Choroid plexus epithelial cell (primary cell): ENCODE results near the gene LEKR1.
"Not testable (repeated sequence)": the region's sequence is repeated elsewhere in the genome, so short reads cannot be mapped to it uniquely, and the experiment has no call there.

Source experiments
- DNase-seq: peaks from one replicate; pipeline ENCODE4 v3.0.0-alpha.2; 2010; ENCODE audit warnings: low read depth
- H3K4me3 ChIP-seq: 2 replicates; pipeline ENCODE4 v1.5.1; 2011; ENCODE audit warnings: low read depth, mild to moderate bottlenecking, control low read depth, low read length, moderate library complexity
- TF ChIP-seq, protein P1 (sequence below): conservative IDR thresholded peaks from 2 replicates; pipeline ENCODE4 v1.5.1; 2011; ENCODE audit warnings: low read depth, mild to moderate bottlenecking, control low read depth, inconsistent platforms, low read length, moderate library complexity

LEKR1 gene

DNA sequence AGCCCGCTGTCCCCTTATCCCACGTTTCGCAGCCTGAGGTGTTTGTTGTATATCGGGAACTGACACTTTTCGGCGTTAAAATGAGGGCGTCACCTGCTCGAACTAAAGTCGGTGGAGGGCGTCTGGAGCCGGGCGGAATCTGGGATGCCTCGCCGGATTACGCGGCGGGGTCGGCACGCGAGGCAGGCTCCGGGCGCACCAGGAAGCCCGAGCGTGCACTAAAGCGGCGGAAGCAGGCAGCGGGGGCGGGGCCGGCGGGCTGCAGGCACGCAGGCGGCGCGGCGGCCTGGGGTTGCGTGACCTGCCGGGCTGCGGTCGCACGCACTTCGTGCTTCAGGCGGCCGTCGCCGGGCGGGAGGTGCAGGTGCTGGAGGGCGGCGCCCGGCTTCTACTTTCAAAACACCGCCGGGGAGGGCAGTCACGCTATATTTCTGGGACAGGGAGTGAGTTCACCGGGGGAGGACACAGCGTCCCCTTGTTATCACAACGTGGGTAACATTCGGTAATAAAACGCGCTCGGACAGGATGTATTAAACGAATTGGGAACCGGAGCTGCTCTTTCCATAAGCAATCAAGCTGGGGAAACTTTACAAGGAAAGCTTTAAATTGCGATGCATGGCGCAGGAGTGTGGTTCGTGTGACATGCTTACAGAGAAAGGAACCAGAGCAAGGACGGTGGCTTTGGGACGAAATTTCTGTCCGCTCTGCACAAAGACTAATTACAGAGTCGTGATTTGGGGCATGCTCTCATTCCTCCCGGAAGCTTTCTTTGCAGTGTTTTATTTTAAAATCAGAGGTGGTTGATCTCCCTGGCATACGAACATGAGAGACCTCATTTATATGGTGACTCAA is 9.1 kb upstream of the LEKR1 start:
- H3K4me3 ChIP-seq, result peak overlapping the region; percentile 62
- peak; percentile 60 for DNase-seq
- TF ChIP-seq, protein P1, sequence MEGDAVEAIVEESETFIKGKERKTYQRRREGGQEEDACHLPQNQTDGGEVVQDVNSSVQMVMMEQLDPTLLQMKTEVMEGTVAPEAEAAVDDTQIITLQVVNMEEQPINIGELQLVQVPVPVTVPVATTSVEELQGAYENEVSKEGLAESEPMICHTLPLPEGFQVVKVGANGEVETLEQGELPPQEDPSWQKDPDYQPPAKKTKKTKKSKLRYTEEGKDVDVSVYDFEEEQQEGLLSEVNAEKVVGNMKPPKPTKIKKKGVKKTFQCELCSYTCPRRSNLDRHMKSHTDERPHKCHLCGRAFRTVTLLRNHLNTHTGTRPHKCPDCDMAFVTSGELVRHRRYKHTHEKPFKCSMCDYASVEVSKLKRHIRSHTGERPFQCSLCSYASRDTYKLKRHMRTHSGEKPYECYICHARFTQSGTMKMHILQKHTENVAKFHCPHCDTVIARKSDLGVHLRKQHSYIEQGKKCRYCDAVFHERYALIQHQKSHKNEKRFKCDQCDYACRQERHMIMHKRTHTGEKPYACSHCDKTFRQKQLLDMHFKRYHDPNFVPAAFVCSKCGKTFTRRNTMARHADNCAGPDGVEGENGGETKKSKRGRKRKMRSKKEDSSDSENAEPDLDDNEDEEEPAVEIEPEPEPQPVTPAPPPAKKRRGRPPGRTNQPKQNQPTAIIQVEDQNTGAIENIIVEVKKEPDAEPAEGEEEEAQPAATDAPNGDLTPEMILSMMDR, result no peak

DNA sequence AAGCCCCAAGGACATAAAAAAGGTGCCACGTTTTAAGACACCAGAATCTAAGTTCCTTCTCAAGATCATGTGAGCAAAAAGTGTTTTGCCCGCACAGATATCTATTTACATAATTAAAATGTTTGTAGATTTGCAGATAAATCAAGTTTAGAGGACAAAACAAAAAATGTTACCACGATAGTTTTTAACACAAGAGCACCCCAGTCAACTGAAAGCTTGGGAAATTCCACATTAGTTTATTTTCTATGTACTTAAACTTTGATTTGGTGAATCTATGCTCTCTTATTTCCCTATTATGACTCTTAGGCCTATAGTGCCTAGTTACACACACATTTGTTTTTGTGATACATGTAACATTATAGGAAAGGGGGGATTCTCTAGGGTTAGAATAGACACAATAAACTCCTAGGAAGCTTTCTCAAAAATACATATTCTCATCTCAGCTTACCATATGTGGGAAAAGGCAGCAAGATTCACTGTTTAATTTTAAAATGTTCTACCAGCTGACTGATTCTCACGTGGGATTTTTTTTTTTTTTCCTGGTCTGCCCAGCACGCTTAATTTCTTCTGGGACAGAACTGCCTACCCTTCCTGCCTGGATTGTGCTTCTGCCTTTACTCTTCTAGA is 8.4 kb upstream of the LEKR1 start:
- TF ChIP-seq, protein P1, result no peak
- no peak for DNase-seq

DNA sequence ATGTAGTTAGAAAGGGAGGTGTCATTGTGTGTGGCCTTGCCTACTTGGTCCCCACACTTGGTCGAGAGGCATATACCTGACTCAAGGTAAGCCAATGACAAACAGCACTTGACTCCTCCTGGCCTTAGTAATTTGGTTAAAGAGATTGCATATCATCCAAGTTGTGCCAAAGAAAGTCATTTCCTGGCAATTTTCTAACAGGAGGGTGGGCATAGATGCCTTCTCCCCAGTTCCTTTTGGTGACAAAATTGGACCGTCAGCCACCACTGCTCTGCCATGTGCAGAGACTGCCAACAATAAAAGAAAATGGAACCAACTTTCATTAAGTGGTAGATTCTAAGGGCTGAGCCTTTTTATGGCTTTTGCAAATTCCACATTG is 7.9 kb upstream of the LEKR1 start:
- no peak overlapping the region for H3K4me3 ChIP-seq
- TF ChIP-seq, protein P1, result no peak
- DNase-seq, result no peak

More for the DNA sequence above, 8.4 kb upstream of the LEKR1 start:
- H3K4me3 ChIP-seq, result no peak overlapping the region

DNA sequence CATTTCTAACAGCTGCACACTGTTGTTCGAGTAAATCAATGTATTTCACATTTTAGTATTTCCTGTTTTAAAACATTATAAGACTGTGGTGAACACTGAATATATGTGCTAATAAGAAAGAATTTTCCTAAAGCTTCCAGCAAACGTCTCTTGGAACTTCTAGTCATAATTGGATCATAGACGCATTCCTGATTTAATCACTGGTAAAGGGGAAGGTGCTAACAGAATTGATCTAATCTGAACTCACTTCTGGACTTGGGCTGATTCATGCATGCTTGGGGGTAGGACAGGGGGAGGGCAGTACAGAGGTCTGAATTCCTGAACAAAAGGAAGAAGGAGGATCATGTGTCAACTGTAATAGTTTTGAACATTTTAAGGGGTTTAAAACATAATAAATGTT is 7.3 kb upstream of the LEKR1 start:
- TF ChIP-seq, protein P1, result no peak
- H3K4me3 ChIP-seq, result no peak overlapping the region
- peak; percentile 67 for DNase-seq

DNA sequence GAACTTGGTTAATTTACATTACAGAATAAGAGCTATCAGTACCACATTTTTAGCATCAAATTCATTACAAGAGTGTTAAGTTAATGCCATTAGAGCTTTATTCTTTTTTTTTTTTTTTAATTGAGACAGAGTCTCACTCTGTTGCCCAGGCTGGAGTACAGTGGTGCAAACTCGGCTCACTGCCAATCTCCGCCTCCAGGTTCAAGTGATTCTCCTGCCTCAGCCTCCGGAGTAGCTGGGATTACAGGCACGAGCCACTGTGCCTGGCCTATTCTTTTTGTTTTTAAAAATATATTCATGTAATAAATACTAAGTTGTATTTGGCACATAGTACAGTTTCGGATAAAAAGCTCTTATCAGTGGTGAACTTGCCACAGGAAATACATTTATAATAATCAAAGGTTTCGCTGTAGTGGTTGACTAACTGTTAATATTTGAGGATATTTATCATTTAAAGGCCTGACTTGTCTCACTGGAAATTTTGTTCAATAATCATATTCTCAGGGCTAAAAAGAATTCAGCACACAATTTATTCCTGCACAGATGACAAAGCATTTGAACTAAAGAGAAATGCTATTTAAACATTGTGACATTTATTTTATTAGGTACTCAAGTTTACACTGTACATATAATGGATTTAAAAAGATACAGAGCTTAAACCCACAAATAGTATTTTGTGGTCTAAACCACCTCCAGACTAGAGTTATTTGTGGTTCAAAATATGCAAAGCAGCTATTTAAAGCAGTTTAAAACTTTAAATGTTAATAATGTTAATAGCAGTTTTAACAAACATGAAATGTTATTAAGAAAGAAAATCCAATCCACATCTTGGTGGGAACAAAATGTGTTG is 6.1 kb upstream of the LEKR1 start:
- TF ChIP-seq, protein P1, result no peak
- H3K4me3 ChIP-seq, result no peak overlapping the region
- no peak for DNase-seq

DNA sequence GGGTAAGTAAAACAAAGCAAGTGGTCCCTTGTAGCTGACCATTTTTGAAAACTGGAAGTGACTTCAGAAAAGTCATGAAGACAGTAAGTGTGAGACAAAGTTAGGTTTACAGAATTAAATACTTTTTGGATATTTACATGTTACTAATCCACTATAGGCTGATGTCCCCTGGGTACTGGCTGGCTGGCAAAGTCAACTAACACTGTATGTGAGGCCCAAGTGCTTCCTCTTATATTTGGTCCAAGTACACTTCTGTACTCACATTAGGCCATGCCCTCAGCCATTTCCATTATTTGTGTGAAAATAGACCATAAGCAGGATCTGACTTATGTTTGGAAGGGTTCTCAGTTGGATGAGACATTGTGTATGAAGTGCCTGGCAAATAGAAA is 5.5 kb upstream of the LEKR1 start:
- DNase-seq, result no peak
- no peak overlapping the region for H3K4me3 ChIP-seq
- TF ChIP-seq, protein P1, result no peak

DNA sequence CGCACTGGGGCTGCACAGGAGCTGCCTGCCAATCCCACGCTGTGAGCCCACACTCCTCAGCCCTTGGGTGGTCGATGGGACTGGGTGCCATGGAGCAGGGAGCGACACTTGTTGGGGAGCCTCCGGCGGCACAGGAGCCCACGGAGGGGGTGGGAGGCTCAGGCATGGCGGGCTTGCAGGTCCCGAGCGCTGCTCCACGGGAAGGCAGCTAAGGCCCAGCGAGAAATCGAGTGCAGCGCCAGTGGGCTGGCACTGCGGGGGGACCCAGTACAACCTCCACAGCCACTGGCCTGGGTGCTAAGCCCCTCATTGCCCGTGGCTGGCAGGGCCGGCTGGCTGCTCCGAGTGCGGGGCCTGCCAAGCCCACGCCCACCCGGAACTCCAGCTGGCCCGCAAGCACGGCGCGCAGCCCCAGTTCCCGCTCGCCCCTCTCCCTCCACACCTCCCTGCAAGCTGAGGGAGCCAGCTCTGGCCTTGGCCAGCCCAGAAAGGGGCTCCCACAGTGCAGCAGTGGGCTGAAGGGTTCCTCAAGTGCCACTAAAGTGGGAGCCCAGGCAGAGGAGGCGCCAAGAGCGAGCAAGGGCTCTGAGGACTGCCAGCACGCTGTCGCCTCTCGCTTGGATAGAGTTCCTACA is 3.4 kb upstream of the LEKR1 start:
- not testable (repeated sequence) for DNase-seq

More for the DNA sequence above, 3.4 kb upstream of the LEKR1 start:
- not testable (repeated sequence) for H3K4me3 ChIP-seq
